ACHN (cell line): Measurements from ENCODE around the gene EGLN1.
A peak's percentile ranks its signal among the peaks of the same experiment; 100 is the strongest.

ENCODE experiments used
- DNase-seq: peaks from one replicate; pipeline ENCODE4 v3.0.0-alpha.2; 2015
- in situ Hi-C: cut with HindIII; loops from 2 replicates; pipeline ENCODE4 v1.10.0; 2017; ENCODE audit warnings: low sequenced_read_pairs, low pct_ligation_motif_present, low pct_unique_long_range_greater_than_20kb

The EGLN1 gene

DNA sequence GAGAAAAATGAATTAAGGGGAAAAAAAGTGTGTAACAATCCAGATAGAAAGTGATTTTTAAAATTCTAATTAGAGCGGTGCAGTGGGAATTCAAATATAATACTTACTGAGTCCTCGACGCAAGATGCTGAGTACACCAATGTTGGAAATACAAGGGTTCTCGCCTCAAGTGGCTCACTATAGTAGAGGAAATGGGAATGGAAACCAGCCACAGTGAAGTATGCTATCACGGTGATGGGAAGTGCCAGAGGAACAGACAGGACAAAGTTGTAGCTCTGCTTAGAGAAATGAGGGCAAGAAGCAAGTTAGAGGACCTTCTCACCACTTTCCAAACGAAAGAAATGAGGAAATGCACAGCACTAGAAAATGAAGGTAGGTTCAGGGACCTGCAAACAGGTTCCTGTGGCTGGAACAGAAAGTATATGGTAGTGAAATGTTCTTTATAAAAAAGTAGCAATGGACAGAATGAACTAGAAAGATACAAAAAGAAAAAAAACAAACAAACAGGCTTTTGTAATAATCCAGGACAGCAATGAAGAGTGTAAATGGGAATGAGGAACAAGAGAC, 13.5 kb downstream of the EGLN1 start:
- no peak for DNase-seq
- in situ Hi-C loops = no loop called here

GRCh38 chr1:231407547-231408396, 14.3 kb downstream of the EGLN1 start:
- in situ Hi-C loops = no loop called here
- DNase-seq = peak; percentile 55

DNA sequence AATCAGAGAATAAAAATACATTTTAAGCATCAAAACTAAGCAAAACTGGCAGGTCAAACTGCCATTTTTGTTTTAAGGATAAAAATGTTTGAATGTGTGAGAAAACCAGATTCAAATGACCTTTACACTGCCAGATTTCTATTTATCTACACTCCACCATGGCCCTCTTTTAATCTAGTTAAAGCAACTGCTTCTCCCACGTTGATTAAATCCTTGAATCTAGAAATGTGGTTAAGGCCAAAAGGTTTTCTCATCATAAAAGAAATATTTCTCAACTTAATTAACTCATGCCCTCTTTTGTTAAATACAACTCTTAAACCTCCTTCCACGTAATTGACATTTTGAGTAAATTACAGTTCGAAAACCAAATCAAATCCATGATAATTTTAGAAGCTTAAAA, 15.0 kb downstream of the EGLN1 start:
- in situ Hi-C loops = no loop called here
- DNase-seq = no peak

GRCh38 chr1:231404318-231404717, 17.8 kb downstream of the EGLN1 start:
- no peak for DNase-seq
- in situ Hi-C loops = no loop called here

DNA sequence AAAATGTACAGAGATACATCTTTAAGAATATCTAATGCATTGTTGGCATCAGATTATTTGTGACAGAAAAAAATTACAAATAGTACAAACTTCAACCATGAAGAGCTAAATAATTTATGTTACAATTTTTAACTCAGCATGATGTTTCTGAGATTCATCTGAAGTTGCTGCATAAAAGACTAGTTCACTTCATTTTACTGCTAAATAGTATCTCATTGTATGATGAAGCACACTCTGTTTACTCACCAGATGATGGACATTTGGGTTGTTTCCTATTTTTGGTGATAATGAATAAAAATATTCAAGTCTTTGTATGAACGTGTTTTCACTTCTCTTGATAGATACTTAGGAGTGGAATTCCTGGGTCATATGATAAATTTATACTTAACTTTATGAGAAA, 20.6 kb downstream of the EGLN1 start:
- DNase-seq = no peak
- in situ Hi-C loops = no loop called here

DNA sequence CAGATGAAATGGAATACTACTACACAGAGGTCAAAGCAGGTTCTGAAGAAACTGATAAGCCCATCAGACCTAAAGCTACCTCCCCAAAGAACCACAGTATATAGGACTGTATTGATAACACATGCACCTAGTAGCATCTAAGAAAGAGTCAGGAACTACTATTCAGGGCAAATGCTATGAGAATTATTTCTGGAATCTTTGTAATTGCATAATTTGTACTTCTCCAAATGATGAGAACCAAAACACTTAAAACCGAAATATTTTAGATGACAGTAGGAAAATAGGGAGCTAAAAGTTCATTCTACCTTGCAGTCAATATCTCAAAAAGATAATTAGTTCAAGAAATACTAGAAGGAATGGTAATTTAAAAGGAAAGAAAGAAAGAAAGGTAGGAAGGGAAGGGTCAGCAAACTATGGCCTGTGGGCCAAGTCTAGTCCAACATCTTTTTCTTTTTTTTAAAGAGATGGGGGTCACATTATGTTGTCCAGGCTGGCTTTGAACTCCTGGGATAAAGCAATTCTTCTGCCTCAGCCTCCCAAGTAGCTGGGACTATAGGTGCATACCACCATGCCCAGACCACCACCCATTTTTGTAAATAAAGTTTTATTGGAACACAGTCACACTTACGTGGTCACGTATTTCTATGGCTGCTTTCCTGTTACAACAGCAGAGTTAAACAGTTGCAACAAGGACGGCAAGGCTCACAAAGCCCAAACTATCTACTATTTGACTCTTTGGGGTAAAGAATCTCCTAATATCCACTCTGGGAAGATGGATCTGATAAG, 24.0 kb downstream of the EGLN1 start:
- in situ Hi-C loops = no loop called here
- no peak for DNase-seq

DNA sequence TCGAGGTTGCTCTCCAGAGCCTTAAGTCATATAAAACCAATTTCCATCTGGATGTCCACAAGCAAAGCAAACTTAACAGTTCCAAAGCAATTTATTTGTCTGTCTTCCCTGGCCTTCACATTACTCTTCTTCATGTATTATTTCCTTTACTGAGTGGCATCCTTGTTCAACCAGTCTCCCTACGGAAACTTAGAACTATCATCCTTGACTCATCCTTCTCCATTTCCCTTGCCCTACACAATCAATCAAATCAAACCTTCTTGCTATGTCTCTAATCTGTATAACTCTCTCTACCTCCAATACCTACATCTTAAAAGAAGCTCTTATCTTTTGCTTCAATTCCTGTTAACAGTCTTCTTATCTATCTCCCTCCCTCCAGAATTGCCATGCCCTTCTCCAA, 25.4 kb downstream of the EGLN1 start:
- in situ Hi-C loops = no loop called here
- DNase-seq = no peak

DNA sequence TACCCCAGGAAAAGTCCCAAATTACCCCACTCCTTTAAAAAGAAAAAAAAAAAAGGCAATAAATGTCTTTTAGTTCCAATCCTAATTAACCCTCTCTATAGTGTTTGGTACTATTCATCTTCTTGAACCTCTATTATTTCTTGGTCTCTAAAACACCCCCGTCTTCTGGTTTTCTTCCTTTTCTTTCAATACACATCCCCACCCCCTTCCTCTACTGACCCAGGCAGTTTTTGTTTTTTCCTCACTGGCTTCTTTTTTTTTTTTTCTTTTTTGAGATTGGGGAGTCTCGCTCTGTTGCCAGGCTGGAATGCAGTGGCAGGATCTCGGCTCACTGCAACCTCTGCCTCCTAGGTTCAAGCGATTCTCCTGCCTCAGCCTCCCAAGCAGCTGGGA, 26.1 kb downstream of the EGLN1 start:
- peak; percentile 65 for DNase-seq
- in situ Hi-C loops = no loop called here

DNA sequence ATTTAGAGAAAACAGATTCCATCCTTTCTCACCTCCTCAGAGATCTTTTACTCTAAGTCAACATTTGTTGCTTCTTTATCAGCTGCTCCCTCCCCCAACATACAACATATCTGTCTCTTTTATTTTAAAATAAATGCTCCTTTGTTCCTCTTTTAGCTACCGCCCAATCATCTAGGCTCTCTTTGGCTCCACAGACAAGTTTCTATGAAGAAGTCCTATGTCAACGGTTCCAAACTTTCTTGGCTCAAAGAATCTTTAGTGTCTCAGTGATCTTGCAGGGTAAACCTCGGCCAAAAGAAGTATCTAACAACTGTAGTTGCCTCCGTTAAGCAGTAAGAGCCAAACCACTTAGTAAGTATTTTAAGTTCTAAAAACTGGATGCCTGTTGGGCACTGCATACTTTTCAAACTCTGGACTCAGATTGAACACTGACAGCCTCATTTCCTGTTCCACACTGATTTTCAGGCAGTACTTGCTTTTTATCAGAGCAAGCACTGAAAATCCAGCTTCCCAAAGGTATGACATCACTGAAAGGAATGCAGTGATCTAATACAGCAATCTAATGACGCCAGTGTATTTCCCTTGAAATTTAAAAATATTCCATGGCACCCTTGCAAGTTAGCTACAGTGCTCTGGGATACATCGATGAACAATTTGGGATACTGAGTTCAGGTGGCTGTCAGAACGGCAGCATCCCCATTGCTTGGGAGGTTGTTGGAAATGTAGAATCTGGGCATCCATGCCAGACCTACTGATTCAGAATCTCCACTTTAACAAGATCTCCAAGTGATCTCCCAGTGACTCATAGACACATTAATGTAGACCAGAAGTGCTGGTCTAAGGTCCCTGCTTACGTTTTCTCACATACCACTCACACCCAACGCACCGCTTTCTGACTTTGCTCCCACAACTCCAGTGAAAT, 26.8 kb downstream of the EGLN1 start:
- peak; percentile 94 for DNase-seq
- in situ Hi-C loops = no loop called here

- in situ Hi-C loops = no loop called here
- DNase-seq = peak; percentile 77
Measured at GRCh38 chr1:231393668-231394067, 28.4 kb downstream of the EGLN1 start.

- in situ Hi-C loops = no loop called here
- no peak for DNase-seq
Measured at GRCh38 chr1:231392389-231393131, 29.5 kb downstream of the EGLN1 start.

GRCh38 chr1:231390071-231390470, 32.0 kb downstream of the EGLN1 start:
- peak; percentile 27 for DNase-seq
- in situ Hi-C loops = no loop called here

DNA sequence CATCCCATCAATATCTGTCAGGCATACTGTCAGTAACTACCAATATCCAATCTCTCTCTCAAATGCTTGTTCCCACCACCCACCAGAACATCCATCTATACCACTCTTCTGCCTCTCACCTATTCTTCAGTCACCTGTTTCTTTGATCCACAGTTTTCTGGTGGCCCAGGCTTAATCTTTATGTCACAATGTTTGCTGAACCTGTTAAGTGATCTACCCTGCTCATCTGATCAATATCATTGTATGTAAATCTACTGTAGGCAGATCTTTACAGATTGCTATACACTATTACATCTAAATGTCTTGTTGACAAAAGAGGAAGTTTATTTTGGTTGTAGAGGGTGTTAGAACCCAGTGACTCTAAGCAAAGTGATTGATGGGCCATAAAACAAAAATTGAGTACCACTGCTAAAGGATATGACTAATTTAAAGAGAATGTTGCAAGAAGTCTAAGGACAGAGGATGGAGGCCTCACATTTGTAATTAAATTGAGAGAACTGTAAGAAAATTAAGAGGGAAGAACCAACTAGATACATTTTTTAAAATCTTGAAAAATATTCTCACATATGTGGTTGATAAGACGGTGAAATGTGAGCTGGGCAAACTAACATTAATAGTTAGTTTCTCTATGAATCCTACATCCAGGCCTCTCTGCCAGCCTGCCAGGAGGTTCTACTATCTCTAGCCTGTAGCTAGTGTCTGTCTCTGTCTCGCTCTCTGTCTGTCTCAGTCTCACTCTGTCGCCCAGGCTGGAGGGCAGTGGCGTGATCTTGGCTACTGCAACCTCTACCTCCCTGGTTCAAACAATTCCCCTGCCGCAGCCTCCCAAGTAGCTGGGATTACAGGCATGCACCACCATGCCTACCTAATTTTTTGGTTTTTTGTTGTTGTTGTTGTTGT, 34.1 kb downstream of the EGLN1 start:
- no peak for DNase-seq
- in situ Hi-C loops = no loop called here

- in situ Hi-C loops = no loop called here
Measured at GRCh38 chr1:231386466-231386865, 35.6 kb downstream of the EGLN1 start.

DNA sequence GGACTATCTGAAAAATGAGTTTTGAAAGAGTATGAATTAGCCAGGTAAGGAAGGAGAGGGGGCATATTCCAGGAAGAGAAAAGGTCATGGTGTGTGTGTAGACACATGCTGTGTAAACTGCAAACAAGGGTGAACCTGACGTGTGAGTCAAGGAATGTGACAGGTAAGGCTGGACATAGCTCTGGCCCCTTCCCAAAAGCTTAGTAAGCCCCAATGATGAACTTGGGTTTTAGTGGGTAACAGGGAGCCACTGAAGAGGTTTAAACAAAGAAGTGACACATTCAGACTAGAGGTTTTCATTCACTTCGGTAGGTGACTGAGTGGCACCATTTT, 36.7 kb downstream of the EGLN1 start:
- in situ Hi-C loops = no loop called here
- DNase-seq = no peak

More at GRCh38 chr1:231386466-231386865, 35.6 kb downstream of the EGLN1 start:
- no peak for DNase-seq

- in situ Hi-C loops = no loop called here
- DNase-seq = no peak
Measured at GRCh38 chr1:231384696-231385415, 37.2 kb downstream of the EGLN1 start.
